Spleen (tissue), 11 donors: ENCODE results near the gene BAIAP2L2. TPM values are rescaled to one million over a fixed set of nuclear protein-coding genes. Genes with fewer than 3 reads are reported as not detected.

Experiments
- DNase-seq: peaks from one replicate; pipeline ENCODE4 v3.0.0-alpha.2; 2020
- H3K27ac ChIP-seq, 8 donors: fragments of 200-600 bp; sonication (generic) in 7 of 8; 1 replicate in 4 of 8; 2 replicates in 4 of 8; pipeline versions ENCODE4 v1.5.0 to v1.8.0; 2016 to 2021; ENCODE audit warnings: inconsistent platforms in 4 of 8, mild to moderate bottlenecking in 4 of 8, moderate library complexity in 1 of 8
- H3K27me3 ChIP-seq, 7 donors: fragments of 200-600 bp; sonication (generic) in 6 of 7; replicated peaks in 1 of 7; 1 replicate in 4 of 7; 2 replicates in 3 of 7; pipeline versions ENCODE4 v1.5.0 to v1.8.0; 2016 to 2021; ENCODE audit warnings: inconsistent platforms in 3 of 7, mild to moderate bottlenecking in 1 of 7
- H3K36me3 ChIP-seq, 6 donors: fragments of 200-600 bp; sonication (generic) in 5 of 6; 1 replicate in 4 of 6; 2 replicates in 2 of 6; pipeline versions ENCODE4 v1.5.0 to v1.8.0; 2016 to 2021; ENCODE audit warnings: inconsistent platforms in 2 of 6
- H3K4me1 ChIP-seq, 6 donors: fragments of 200-600 bp; sonication (generic) in 5 of 6; 1 replicate in 3 of 6; 2 replicates in 3 of 6; pipeline versions ENCODE4 v1.5.0 to v1.8.0; 2016 to 2021; ENCODE audit warnings: inconsistent platforms in 3 of 6
- H3K4me3 ChIP-seq, 8 donors: fragments of 200-600 bp; sonication (generic) in 7 of 8; 1 replicate in 4 of 8; 2 replicates in 4 of 8; pipeline versions ENCODE4 v1.5.0 to v1.8.0; 2016 to 2021; ENCODE audit warnings: inconsistent platforms in 4 of 8, mild to moderate bottlenecking in 4 of 8, moderate library complexity in 2 of 8
- H3K9me3 ChIP-seq, 8 donors: fragments of 200-600 bp; sonication (generic) in 7 of 8; 1 replicate in 4 of 8; 2 replicates in 4 of 8; pipeline versions ENCODE4 v1.5.0 to v1.8.0; 2016 to 2021; ENCODE audit warnings: inconsistent platforms in 4 of 8
- CTCF ChIP-seq, 11 experiments: fragments of 200-600 bp in 7 of 11; fragments of 450-650 bp in 4 of 11; sonication (generic) in 4 of 11; IDR thresholded peaks in 8 of 11; conservative IDR thresholded peaks in 3 of 11; 1 replicate in 7 of 11; 2 replicates in 4 of 11; pipeline versions ENCODE4 v1.4.0 to v1.8.0; 2016 to 2021; ENCODE audit warnings: antibody characterized with exemption in 11 of 11, inconsistent platforms in 4 of 11, mild to moderate bottlenecking in 1 of 11
- POLR2A ChIP-seq, 3 donors: fragments of 450-650 bp; IDR thresholded peaks; one replicate each; pipeline ENCODE4 v1.5.1; 2017; ENCODE audit warnings: antibody characterized with exemption in 3 of 3, mild to moderate bottlenecking in 1 of 3
- POLR2AphosphoS5 ChIP-seq, 3 donors: sonication (generic); formaldehyde crosslinking; IDR thresholded peaks; one replicate each; pipeline ENCODE4 v1.5.1; 2017; ENCODE audit warnings: antibody characterized with exemption in 3 of 3
- WGBS, 5 donors: extraction: QIAGEN DNeasy Blood & Tissue Kit in 3 of 5; methylation state at CpG; one replicate each; pipeline versions ENCODE4 v1.1.5 to v1.1.7; 2013 to 2018; 5-methylcytosine and 5-hydroxymethylcytosine counted together
- intact Hi-C: fragments of 100-400 bp; cut with DNase I; formaldehyde crosslinking; loops from one replicate; pipeline ENCODE4 v1.15.0; 2023; ENCODE audit warnings: low total_unique reads
- polyA plus RNA-seq, 3 donors: library from polyadenylated mRNA; stranded (reverse); fragments of 200-250 nt; gene quantifications; one replicate each; pipeline ENCODE4 v1.2.1, GENCODE V29; 2013
- total RNA-seq, 7 donors: library from RNA; depleted of rRNA in 3 of 7; stranded (reverse); fragments of >200 nt in 3 of 7; fragmentation: NEBNext Ultra II Directional in 4 of 7; extraction: Animal tissue kit (Norgen Biotek cat#: 25700) in 4 of 7; gene quantifications; one replicate each; pipeline versions ENCODE4 v1.1.0 to v1.2.1, GENCODE V29; 2016 to 2021
- donor health status: healthy with polysubstance abuse.
- donor health status: DM: no; HTN: no; CAD: no; lungs with moderate emphysema.
- donor health status: DM: no; HTN: no; CAD: no.
- donor health status: Bipolar disorder and iron deficiency.
- donor health status: healthy.
- donor health status: DM: no; HTN: no; CAD: no.
- donor health status: DM: yes; HTN: yes; CAD: no.

Gene BAIAP2L2
- total and polyA plus RNA-seq, 10 donors = 0.37 to 3.0 (median 0.91) TPM

GRCh38 chr22:38082986-38083710 lies 27.3 kb downstream of the BAIAP2L2 start:
- DNase-seq = no peak
- Histone ChIP-seq H3K36me3 (peaks cover 0 to 9% (median 0%) of the 10 kb centered on the region in 6 donors), H3K9me3 (no peaks in the 10 kb centered on the region), H3K4me1 (peaks cover 11 to 29% (median 24%) of the 10 kb centered on the region in 6 donors), H3K4me3 (no peak overlapping the region), H3K27ac (no peak overlapping the region), H3K27me3 (peaks cover 3 to 50% (median 29%) of the 10 kb centered on the region in 7 donors)
- TF ChIP-seq POLR2AphosphoS5 (IDR thresholded peaks at IDR 0.05) (no peak), CTCF (IDR thresholded peaks at IDR 0.05 in 8 of 11, conservative IDR thresholded peaks at IDR 0.05 in 3 of 11) (no peak), POLR2A (IDR thresholded peaks at IDR 0.05) (no peak)
- WGBS, 5 donors = 78 to 82% (median 81%) methylated on average over 24 of the region's 24 CpGs
- intact Hi-C loops = no loop called here

- peaks cover 0 to 9% (median 0%) of the 10 kb centered on the region in 6 donors for H3K36me3 ChIP-seq
- WGBS, 5 donors = 9 to 13% (median 11%) methylated on average over 34 to 52 of the region's 52 CpGs
- peak overlapping the region in 4 of 8 donors; percentile 27 to 65 (median 38) for H3K27ac ChIP-seq
- H3K4me3 ChIP-seq = peak overlapping the region in 7 of 8 donors; percentile 10 to 65 (median 28)
- H3K27me3 ChIP-seq = peaks cover 3 to 46% (median 29%) of the 10 kb centered on the region in 7 donors
- H3K9me3 ChIP-seq = no peaks in the 10 kb centered on the region
- intact Hi-C loops = no loop called here
- DNase-seq = no peak
- TF ChIP-seq CTCF (IDR thresholded peaks at IDR 0.05 in 8 of 11, conservative IDR thresholded peaks at IDR 0.05 in 3 of 11) = no peak
- peak in 1 of 3 donors; percentile 20 for TF ChIP-seq POLR2AphosphoS5 (IDR thresholded peaks at IDR 0.05)
- TF ChIP-seq POLR2A (IDR thresholded peaks at IDR 0.05) = no peak
- H3K4me1 ChIP-seq = peaks cover 11 to 28% (median 24%) of the 10 kb centered on the region in 6 donors
Observed at GRCh38 chr22:38081941-38082828, 28.3 kb downstream of the BAIAP2L2 start.

- peaks cover 3 to 46% (median 29%) of the 10 kb centered on the region in 7 donors for H3K27me3 ChIP-seq
- peaks cover 0 to 9% (median 0%) of the 10 kb centered on the region in 6 donors for H3K36me3 ChIP-seq
- H3K27ac ChIP-seq = peak overlapping the region in 4 of 8 donors; percentile 27 to 65 (median 38)
- 6 to 13% (median 7%) methylated on average over 3 to 17 of the region's 17 CpGs for WGBS, 5 donors
- peak overlapping the region in 7 of 8 donors; percentile 10 to 65 (median 28) for H3K4me3 ChIP-seq
- no peak for DNase-seq
- H3K4me1 ChIP-seq = peaks cover 11 to 28% (median 24%) of the 10 kb centered on the region in 6 donors
- H3K9me3 ChIP-seq = no peaks in the 10 kb centered on the region
- TF ChIP-seq CTCF (IDR thresholded peaks at IDR 0.05 in 8 of 11, conservative IDR thresholded peaks at IDR 0.05 in 3 of 11) (no peak), POLR2AphosphoS5 (IDR thresholded peaks at IDR 0.05) (no peak)
- intact Hi-C loops = no loop called here
Observed at GRCh38 chr22:38081636-38081940, 28.9 kb downstream of the BAIAP2L2 start.
